HFFc6 (cell line): Measurements from ENCODE around the gene CSMD2. TPM values are rescaled to one million over a fixed set of nuclear protein-coding genes. Genes with fewer than 3 reads are reported as not detected.

Experiments used
- DNase-seq: peaks from one replicate; pipeline ENCODE4 v3.0.0-alpha.2; 2018
- H3K27ac Mint-ChIP-seq: 2 replicates; pipeline ENCODE4 v1.8.0; 2020; ENCODE audit warnings: mild to moderate bottlenecking, mixed read lengths
- H3K27me3 Mint-ChIP-seq: 2 replicates; pipeline ENCODE4 v1.8.0; 2021; ENCODE audit warnings: mild to moderate bottlenecking, moderate library complexity, mixed read lengths; ENCODE audit not compliant: insufficient read depth
- H3K36me3 Mint-ChIP-seq: 2 replicates; pipeline ENCODE4 v1.8.0; 2021; ENCODE audit warnings: low read depth, mixed read lengths
- H3K4me1 Mint-ChIP-seq: 2 replicates; pipeline ENCODE4 v1.8.0; 2020; ENCODE audit warnings: low read depth, mixed read lengths
- H3K4me3 Mint-ChIP-seq: 2 replicates; pipeline ENCODE4 v1.8.0; 2020; ENCODE audit warnings: mild to moderate bottlenecking, moderate library complexity, mixed read lengths
- H3K9me3 Mint-ChIP-seq: 2 replicates; pipeline ENCODE4 v1.8.0; 2020; ENCODE audit warnings: mild to moderate bottlenecking, mixed read lengths
- total RNA-seq, 6 experiments: library from RNA; stranded (reverse); fragmentation: NEBNext Ultra II Directional; extraction: Animal tissue kit (Norgen Biotek cat#: 25700); gene quantifications; 2 replicates in 1 of 6; 3 replicates in 5 of 6; pipeline ENCODE4 v1.2.3, GENCODE V29; 2021
- TF ChIP-seq, protein P1 (sequence below): fragments of 200-600 bp; sonication (generic); IDR thresholded peaks from 2 replicates; pipeline ENCODE4 v1.5.0; 2021; ENCODE audit warnings: antibody characterized with exemption, mild to moderate bottlenecking

The CSMD2 gene
- total RNA-seq, 6 experiments from 2014 or later: 0.77 to 3.2 (median 1.2) TPM

GRCh38 chr1:33852711-33853110 lies 312.3 kb downstream of the CSMD2 start:
- Mint-ChIP-seq H3K36me3 (no peaks in the 10 kb centered on the region; the same call in 1 of the 2 replicates), H3K4me1 (no peaks in the 10 kb centered on the region; the same call in 1 of the 2 replicates)
- no peak for DNase-seq

GRCh38 chr1:33850481-33850880 lies 314.5 kb downstream of the CSMD2 start:
- Mint-ChIP-seq H3K27ac (no peak overlapping the region), H3K36me3 (no peaks in the 10 kb centered on the region; the same call in 1 of the 2 replicates), H3K9me3 (peaks cover 23% of the 10 kb centered on the region; the same call in 1 of the 2 replicates), H3K4me3 (no peak overlapping the region), H3K27me3 (peaks cover 3% of the 10 kb centered on the region; the same call in 1 of the 2 replicates), H3K4me1 (no peaks in the 10 kb centered on the region; the same call in 1 of the 2 replicates)
- TF ChIP-seq, protein P1, sequence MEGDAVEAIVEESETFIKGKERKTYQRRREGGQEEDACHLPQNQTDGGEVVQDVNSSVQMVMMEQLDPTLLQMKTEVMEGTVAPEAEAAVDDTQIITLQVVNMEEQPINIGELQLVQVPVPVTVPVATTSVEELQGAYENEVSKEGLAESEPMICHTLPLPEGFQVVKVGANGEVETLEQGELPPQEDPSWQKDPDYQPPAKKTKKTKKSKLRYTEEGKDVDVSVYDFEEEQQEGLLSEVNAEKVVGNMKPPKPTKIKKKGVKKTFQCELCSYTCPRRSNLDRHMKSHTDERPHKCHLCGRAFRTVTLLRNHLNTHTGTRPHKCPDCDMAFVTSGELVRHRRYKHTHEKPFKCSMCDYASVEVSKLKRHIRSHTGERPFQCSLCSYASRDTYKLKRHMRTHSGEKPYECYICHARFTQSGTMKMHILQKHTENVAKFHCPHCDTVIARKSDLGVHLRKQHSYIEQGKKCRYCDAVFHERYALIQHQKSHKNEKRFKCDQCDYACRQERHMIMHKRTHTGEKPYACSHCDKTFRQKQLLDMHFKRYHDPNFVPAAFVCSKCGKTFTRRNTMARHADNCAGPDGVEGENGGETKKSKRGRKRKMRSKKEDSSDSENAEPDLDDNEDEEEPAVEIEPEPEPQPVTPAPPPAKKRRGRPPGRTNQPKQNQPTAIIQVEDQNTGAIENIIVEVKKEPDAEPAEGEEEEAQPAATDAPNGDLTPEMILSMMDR: no peak
- DNase-seq: no peak

More at GRCh38 chr1:33852711-33853110, 312.3 kb downstream of the CSMD2 start:
- no peak overlapping the region for H3K4me3 Mint-ChIP-seq
- TF ChIP-seq, protein P1: no peak
- H3K9me3 Mint-ChIP-seq: peaks cover 34% of the 10 kb centered on the region; the same call in 1 of the 2 replicates
- peaks cover 1% of the 10 kb centered on the region; the same call in 1 of the 2 replicates for H3K27me3 Mint-ChIP-seq
- H3K27ac Mint-ChIP-seq: no peak overlapping the region

GRCh38 chr1:33849211-33849610 lies 315.8 kb downstream of the CSMD2 start:
- Mint-ChIP-seq H3K4me1 (no peaks in the 10 kb centered on the region; the same call in 1 of the 2 replicates), H3K9me3 (peaks cover 11% of the 10 kb centered on the region; the same call in 1 of the 2 replicates), H3K4me3 (no peak overlapping the region), H3K27me3 (peaks cover 3% of the 10 kb centered on the region; the same call in 1 of the 2 replicates), H3K27ac (no peak overlapping the region), H3K36me3 (no peaks in the 10 kb centered on the region; the same call in 1 of the 2 replicates)
- TF ChIP-seq, protein P1: no peak
- no peak for DNase-seq

DNA sequence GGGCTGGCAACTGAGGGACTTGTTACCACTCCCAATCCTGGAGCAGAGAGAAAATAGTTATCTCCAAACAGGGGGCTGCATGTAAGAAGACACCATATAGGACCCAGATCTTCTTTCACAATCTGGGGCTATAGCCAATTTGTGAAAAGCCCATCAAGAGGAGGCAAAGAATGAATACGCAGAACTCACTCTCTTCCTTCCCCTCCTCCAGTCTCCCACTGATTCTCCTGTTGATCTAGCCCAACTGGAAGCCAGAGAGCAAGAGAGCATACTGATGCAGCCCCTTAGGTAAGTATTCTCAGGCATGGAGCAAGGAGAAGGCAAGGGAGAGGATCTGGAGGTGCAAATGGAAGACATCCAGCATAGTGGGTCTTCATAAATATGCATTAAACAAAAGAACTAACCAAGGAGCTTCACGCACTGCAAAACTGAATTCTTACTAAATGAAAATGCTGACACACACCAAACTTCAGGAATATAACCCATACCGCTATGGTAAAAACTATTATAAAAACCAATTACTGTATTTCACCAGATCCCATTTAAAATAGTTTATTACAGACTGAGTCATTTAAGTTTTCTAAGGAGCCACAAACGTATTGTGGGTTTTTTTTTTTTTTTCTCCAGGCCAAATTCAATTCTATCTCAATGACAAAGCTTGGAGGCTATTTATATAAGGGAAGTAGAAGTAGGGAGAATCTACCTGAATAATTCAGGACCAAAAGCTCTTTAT lies 316.7 kb downstream of the CSMD2 start:
- H3K4me3 Mint-ChIP-seq: no peak overlapping the region
- DNase-seq: no peak

GRCh38 chr1:33846861-33847260 lies 318.2 kb downstream of the CSMD2 start:
- Mint-ChIP-seq H3K9me3 (peaks cover under 1% of the 10 kb centered on the region; the same call in 1 of the 2 replicates), H3K27ac (no peak overlapping the region), H3K4me1 (no peaks in the 10 kb centered on the region; the same call in 1 of the 2 replicates), H3K4me3 (no peak overlapping the region), H3K36me3 (no peaks in the 10 kb centered on the region; the same call in 1 of the 2 replicates), H3K27me3 (peaks cover 2% of the 10 kb centered on the region)
- DNase-seq: no peak
- TF ChIP-seq, protein P1: no peak

More for the DNA sequence above, 316.7 kb downstream of the CSMD2 start:
- Mint-ChIP-seq H3K4me1 (no peaks in the 10 kb centered on the region; the same call in 1 of the 2 replicates), H3K36me3 (no peaks in the 10 kb centered on the region; the same call in 1 of the 2 replicates), H3K27ac (no peak overlapping the region), H3K27me3 (peaks cover 3% of the 10 kb centered on the region), H3K9me3 (peaks cover 7% of the 10 kb centered on the region; the same call in 1 of the 2 replicates)
- TF ChIP-seq, protein P1: no peak
